DMS153 (cell line): ENCODE data around the gene ELAPOR2.
"Not testable (repeated sequence)": the region's sequence is repeated elsewhere in the genome, so short reads cannot be mapped to it uniquely, and the experiment has no call there.

Experiments
- DNase-seq: peaks from one replicate; lab custom pipeline; 2025; lab: John Stamatoyannopoulos, UW

Gene ELAPOR2

GRCh38 chr7:87046456-87046855, 13.0 kb downstream of the ELAPOR2 start:
- no peak for DNase-seq

- not testable (repeated sequence) for DNase-seq
These were observed 14.7 kb downstream of the ELAPOR2 start for GRCh38 chr7:87044713-87045112.

GRCh38 chr7:87041586-87041985, 17.9 kb downstream of the ELAPOR2 start:
- not testable (repeated sequence) for DNase-seq

GRCh38 chr7:87039691-87040299, 19.7 kb downstream of the ELAPOR2 start:
- not testable (repeated sequence) for DNase-seq

GRCh38 chr7:87038993-87039690, 20.3 kb downstream of the ELAPOR2 start:
- DNase-seq, result no peak

GRCh38 chr7:87036985-87037384, 22.5 kb downstream of the ELAPOR2 start:
- DNase-seq, result no peak

GRCh38 chr7:87032604-87033339, 26.7 kb downstream of the ELAPOR2 start:
- no peak for DNase-seq

GRCh38 chr7:87029078-87029477, 30.4 kb downstream of the ELAPOR2 start:
- DNase-seq, result no peak

GRCh38 chr7:87028636-87029035, 30.8 kb downstream of the ELAPOR2 start:
- no peak for DNase-seq

GRCh38 chr7:87027900-87028299, 31.6 kb downstream of the ELAPOR2 start:
- DNase-seq, result no peak

- no peak for DNase-seq
These were observed 38.2 kb downstream of the ELAPOR2 start for GRCh38 chr7:87021285-87021684.

GRCh38 chr7:87016606-87017005, 42.8 kb downstream of the ELAPOR2 start:
- DNase-seq, result no peak

- no peak for DNase-seq
These were observed 45.6 kb downstream of the ELAPOR2 start for GRCh38 chr7:87013840-87014190.

- DNase-seq, result no peak
These were observed 46.2 kb downstream of the ELAPOR2 start for GRCh38 chr7:87013136-87013839.
